ENCODE measurements around the gene LHFPL2. TPM values are rescaled to one million over a fixed set of nuclear protein-coding genes. Genes with fewer than 3 reads are reported as not detected.

Gene LHFPL2
- total RNA-seq, 1 experiment from 2014 or later: 4.8 TPM

GRCh38 chr5:78512435-78512834 lies 136.1 kb downstream of the LHFPL2 start:
- H3K36me3 ChIP-seq (ENCODE audit: insufficient read depth, low read length): peaks cover 2% of the 10 kb centered on the region; the same call in 1 of the 2 replicates
- DNase-seq: peak; percentile 76
- H4K20me1 ChIP-seq (ENCODE audit: insufficient read depth, low read depth, low read length): no peaks in the 10 kb centered on the region
- peak overlapping the region; percentile 77 for H3K4me3 ChIP-seq (ENCODE audit: low read length)
- H3K9ac ChIP-seq (ENCODE audit: low read length): peak overlapping the region; percentile 66
- H3K9me2 ChIP-seq (replicated peaks; ENCODE audit: insufficient read depth, low read length): no peaks in the 10 kb centered on the region
- no peaks in the 10 kb centered on the region for H3K79me2 ChIP-seq (ENCODE audit: low read length)
- peak overlapping the region; percentile 87 for H3K27ac ChIP-seq (ENCODE audit: low read length)
- H2AFZ ChIP-seq (ENCODE audit: low read length): peak overlapping the region; percentile 62; the same call in 1 of the 2 replicates
- H3K9me3 ChIP-seq (ENCODE audit: low read length): no peaks in the 10 kb centered on the region
- H3K4me2 ChIP-seq (ENCODE audit: low read depth, low read length, poor library complexity, severe bottlenecking): peak overlapping the region; percentile 99
- H3K4me1 ChIP-seq (ENCODE audit: low read length): peaks cover 74% of the 10 kb centered on the region
- no peaks in the 10 kb centered on the region for H3K27me3 ChIP-seq (ENCODE audit: low read length)

DNA sequence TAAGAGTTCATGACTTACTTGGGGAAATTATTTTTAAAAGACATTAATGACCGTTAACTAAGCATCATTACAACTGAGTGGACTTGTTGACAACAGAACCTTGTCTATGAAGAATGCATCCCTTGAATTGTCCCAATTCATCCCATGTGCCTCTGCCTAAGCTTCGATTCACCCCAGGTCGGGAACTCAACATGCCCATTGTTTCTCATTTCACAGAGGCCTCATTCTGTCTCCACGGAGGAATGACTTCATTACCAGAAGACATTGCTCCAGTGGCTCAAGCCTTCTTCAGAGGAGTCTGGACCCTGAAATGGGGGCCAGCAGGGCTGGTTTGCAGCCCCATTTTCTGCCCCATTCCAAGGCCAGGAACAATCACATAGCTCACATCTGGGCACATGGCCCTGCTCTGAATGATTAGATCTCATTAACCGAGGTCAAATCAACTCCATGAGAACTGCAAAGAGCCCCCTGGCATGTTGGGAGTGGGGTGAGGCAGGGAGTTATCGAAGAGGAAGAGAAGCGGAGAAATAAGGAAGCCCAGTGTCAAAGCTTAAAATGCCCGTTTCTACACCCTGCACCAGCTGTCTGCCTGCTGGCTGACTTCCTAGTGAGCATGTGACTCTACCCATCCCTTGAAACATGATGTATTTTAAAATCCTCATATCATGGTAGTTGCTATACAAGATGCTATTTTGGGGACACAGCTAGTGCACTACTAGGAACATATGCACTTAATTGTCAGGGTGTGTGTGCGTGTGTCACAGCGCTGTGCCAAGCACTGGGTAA lies 137.3 kb downstream of the LHFPL2 start:
- peak overlapping the region; percentile 66 for H3K9ac ChIP-seq (ENCODE audit: low read length)
- peak; percentile 61 for DNase-seq

DNA sequence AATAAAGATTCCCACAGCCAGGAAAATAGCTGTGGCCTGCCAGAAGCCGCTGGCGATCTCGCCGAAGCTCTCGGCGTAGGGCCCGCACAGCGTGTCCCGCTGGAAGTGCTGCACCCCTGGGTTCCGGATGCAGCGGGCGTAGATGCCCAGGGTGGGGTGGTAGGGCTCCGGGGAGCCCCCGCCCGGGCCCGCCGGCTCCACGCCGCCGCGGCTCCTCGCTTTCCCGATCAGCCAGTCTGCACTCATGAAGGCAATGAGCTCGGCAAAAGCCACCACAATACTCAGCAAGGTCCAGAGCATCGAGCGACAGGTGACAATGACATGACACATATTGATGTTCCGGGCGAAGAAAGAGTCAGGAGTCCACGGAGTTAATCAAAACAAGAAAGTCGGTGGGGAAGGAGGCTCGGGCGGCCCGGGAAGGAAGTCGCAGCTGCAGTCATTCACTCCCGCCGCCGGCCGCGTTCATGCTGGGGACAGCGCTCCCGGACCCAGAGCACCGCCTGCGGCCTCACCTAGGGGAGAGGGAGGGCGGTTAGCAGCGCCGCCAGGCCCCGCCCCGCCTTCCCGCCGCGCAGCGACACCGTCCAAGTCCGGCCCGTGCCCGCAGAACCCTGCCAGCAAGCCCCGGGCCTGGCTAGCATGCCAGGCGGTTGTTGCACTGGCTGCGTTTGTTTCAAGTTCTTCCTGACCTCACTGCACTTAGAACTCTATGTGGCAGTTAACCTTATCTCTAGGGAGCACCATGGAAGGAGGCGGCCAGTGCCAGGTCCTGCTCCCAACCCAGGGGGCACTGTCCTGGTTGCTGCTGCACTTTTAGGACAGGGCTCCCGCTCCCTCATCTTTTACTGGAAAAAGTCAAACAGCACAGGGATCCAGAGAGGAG lies 138.4 kb downstream of the LHFPL2 start:
- Histone ChIP-seq H3K27me3 (ENCODE audit: low read length) (no peaks in the 10 kb centered on the region), H3K27ac (ENCODE audit: low read length) (no peak overlapping the region), H3K9ac (ENCODE audit: low read length) (peak overlapping the region; percentile 66), H2AFZ (ENCODE audit: low read length) (peak overlapping the region; percentile 88), H3K9me2 (replicated peaks; ENCODE audit: insufficient read depth, low read length) (no peaks in the 10 kb centered on the region), H3K79me2 (ENCODE audit: low read length) (no peaks in the 10 kb centered on the region), H3K4me1 (ENCODE audit: low read length) (peaks cover 72% of the 10 kb centered on the region), H3K9me3 (ENCODE audit: low read length) (no peaks in the 10 kb centered on the region), H3K36me3 (ENCODE audit: insufficient read depth, low read length) (peaks cover 5% of the 10 kb centered on the region; the same call in 1 of the 2 replicates), H3K4me2 (ENCODE audit: low read depth, low read length, poor library complexity, severe bottlenecking) (peak overlapping the region; percentile 99), H4K20me1 (ENCODE audit: insufficient read depth, low read depth, low read length) (no peaks in the 10 kb centered on the region), H3K4me3 (ENCODE audit: low read length) (peak overlapping the region; percentile 77)
- peak; percentile 77 for DNase-seq

More for the DNA sequence above, 137.3 kb downstream of the LHFPL2 start:
- Histone ChIP-seq H4K20me1 (ENCODE audit: insufficient read depth, low read depth, low read length) (no peaks in the 10 kb centered on the region), H2AFZ (ENCODE audit: low read length) (peak overlapping the region; percentile 62; the same call in 1 of the 2 replicates), H3K9me2 (replicated peaks; ENCODE audit: insufficient read depth, low read length) (no peaks in the 10 kb centered on the region), H3K27ac (ENCODE audit: low read length) (peak overlapping the region; percentile 87), H3K9me3 (ENCODE audit: low read length) (no peaks in the 10 kb centered on the region), H3K79me2 (ENCODE audit: low read length) (no peaks in the 10 kb centered on the region), H3K4me3 (ENCODE audit: low read length) (peak overlapping the region; percentile 77), H3K36me3 (ENCODE audit: insufficient read depth, low read length) (peaks cover 2% of the 10 kb centered on the region; the same call in 1 of the 2 replicates), H3K4me2 (ENCODE audit: low read depth, low read length, poor library complexity, severe bottlenecking) (peak overlapping the region; percentile 99), H3K4me1 (ENCODE audit: low read length) (peaks cover 74% of the 10 kb centered on the region), H3K27me3 (ENCODE audit: low read length) (no peaks in the 10 kb centered on the region)

- H3K79me2 ChIP-seq (ENCODE audit: low read length): no peaks in the 10 kb centered on the region
- no peaks in the 10 kb centered on the region for H4K20me1 ChIP-seq (ENCODE audit: insufficient read depth, low read depth, low read length)
- H3K9me2 ChIP-seq (replicated peaks; ENCODE audit: insufficient read depth, low read length): no peaks in the 10 kb centered on the region
- H3K27me3 ChIP-seq (ENCODE audit: low read length): no peaks in the 10 kb centered on the region
- H2AFZ ChIP-seq (ENCODE audit: low read length): no peak overlapping the region; the same call in 1 of the 2 replicates
- peaks cover 5% of the 10 kb centered on the region; the same call in 1 of the 2 replicates for H3K36me3 ChIP-seq (ENCODE audit: insufficient read depth, low read length)
- H3K4me1 ChIP-seq (ENCODE audit: low read length): peaks cover 68% of the 10 kb centered on the region
- peak overlapping the region; percentile 99 for H3K4me2 ChIP-seq (ENCODE audit: low read depth, low read length, poor library complexity, severe bottlenecking)
- no peaks in the 10 kb centered on the region for H3K9me3 ChIP-seq (ENCODE audit: low read length)
- no peak for DNase-seq
- H3K4me3 ChIP-seq (ENCODE audit: low read length): peak overlapping the region; percentile 77
- H3K27ac ChIP-seq (ENCODE audit: low read length): no peak overlapping the region
- peak overlapping the region; percentile 66 for H3K9ac ChIP-seq (ENCODE audit: low read length)
These were observed 139.3 kb downstream of the LHFPL2 start for GRCh38 chr5:78509145-78509865.

GRCh38 chr5:78508186-78508765 lies 140.3 kb downstream of the LHFPL2 start:
- H3K9me3 ChIP-seq (ENCODE audit: low read length): no peaks in the 10 kb centered on the region
- H3K4me3 ChIP-seq (ENCODE audit: low read length): peak overlapping the region; percentile 77; the same call in 1 of the 2 replicates
- H3K9me2 ChIP-seq (replicated peaks; ENCODE audit: insufficient read depth, low read length): no peaks in the 10 kb centered on the region
- H3K79me2 ChIP-seq (ENCODE audit: low read length): no peaks in the 10 kb centered on the region
- peaks cover 5% of the 10 kb centered on the region; the same call in 1 of the 2 replicates for H3K36me3 ChIP-seq (ENCODE audit: insufficient read depth, low read length)
- no peaks in the 10 kb centered on the region for H3K27me3 ChIP-seq (ENCODE audit: low read length)
- H3K27ac ChIP-seq (ENCODE audit: low read length): no peak overlapping the region
- peak overlapping the region; percentile 66; the same call in 1 of the 2 replicates for H3K9ac ChIP-seq (ENCODE audit: low read length)
- peaks cover 71% of the 10 kb centered on the region for H3K4me1 ChIP-seq (ENCODE audit: low read length)
- peak overlapping the region; percentile 99 for H3K4me2 ChIP-seq (ENCODE audit: low read depth, low read length, poor library complexity, severe bottlenecking)
- DNase-seq: no peak
- no peak overlapping the region for H2AFZ ChIP-seq (ENCODE audit: low read length)
- H4K20me1 ChIP-seq (ENCODE audit: insufficient read depth, low read depth, low read length): no peaks in the 10 kb centered on the region

DNA sequence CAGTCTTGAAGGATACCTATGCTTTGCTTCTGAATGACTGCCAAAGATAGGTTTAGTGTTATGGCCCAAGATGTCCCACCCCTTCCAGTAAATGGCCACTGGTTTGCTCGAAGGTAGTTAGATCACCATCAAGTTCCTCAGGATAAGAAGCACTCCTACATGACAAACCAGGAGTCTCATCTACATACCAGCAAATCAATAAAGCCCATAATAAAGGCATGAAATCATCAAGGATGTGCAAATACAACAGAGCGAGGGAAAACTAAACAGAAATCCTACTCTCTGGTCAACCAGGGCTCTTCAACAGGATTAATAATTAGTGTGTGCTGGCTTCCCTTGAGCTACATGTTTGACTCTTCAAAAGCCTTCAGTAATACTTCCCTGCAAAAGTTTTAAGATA lies 141.0 kb downstream of the LHFPL2 start:
- Histone ChIP-seq H3K27me3 (ENCODE audit: low read length) (no peaks in the 10 kb centered on the region), H3K27ac (ENCODE audit: low read length) (no peak overlapping the region)

GRCh38 chr5:78506261-78507024 lies 142.1 kb downstream of the LHFPL2 start:
- Histone ChIP-seq H4K20me1 (ENCODE audit: insufficient read depth, low read depth, low read length) (no peaks in the 10 kb centered on the region), H3K4me3 (ENCODE audit: low read length) (no peak overlapping the region), H3K4me2 (ENCODE audit: low read depth, low read length, poor library complexity, severe bottlenecking) (no peak overlapping the region), H3K36me3 (ENCODE audit: insufficient read depth, low read length) (peaks cover 5% of the 10 kb centered on the region; the same call in 1 of the 2 replicates), H3K9me2 (replicated peaks; ENCODE audit: insufficient read depth, low read length) (no peaks in the 10 kb centered on the region), H3K79me2 (ENCODE audit: low read length) (no peaks in the 10 kb centered on the region), H2AFZ (ENCODE audit: low read length) (no peak overlapping the region), H3K9me3 (ENCODE audit: low read length) (no peaks in the 10 kb centered on the region), H3K27me3 (ENCODE audit: low read length) (no peaks in the 10 kb centered on the region), H3K4me1 (ENCODE audit: low read length) (peaks cover 71% of the 10 kb centered on the region), H3K9ac (ENCODE audit: low read length) (no peak overlapping the region), H3K27ac (ENCODE audit: low read length) (no peak overlapping the region)
- DNase-seq: no peak

More for the DNA sequence above, 141.0 kb downstream of the LHFPL2 start:
- Histone ChIP-seq H3K9ac (ENCODE audit: low read length) (no peak overlapping the region), H3K9me2 (replicated peaks; ENCODE audit: insufficient read depth, low read length) (no peaks in the 10 kb centered on the region), H3K79me2 (ENCODE audit: low read length) (no peaks in the 10 kb centered on the region), H3K36me3 (ENCODE audit: insufficient read depth, low read length) (peaks cover 5% of the 10 kb centered on the region; the same call in 1 of the 2 replicates), H3K4me3 (ENCODE audit: low read length) (no peak overlapping the region), H4K20me1 (ENCODE audit: insufficient read depth, low read depth, low read length) (no peaks in the 10 kb centered on the region), H3K4me1 (ENCODE audit: low read length) (peaks cover 71% of the 10 kb centered on the region), H3K9me3 (ENCODE audit: low read length) (no peaks in the 10 kb centered on the region), H2AFZ (ENCODE audit: low read length) (no peak overlapping the region), H3K4me2 (ENCODE audit: low read depth, low read length, poor library complexity, severe bottlenecking) (no peak overlapping the region)
- DNase-seq: no peak
